Measurements from ENCODE around the gene HMGCR. TPM values are rescaled to one million over a fixed set of nuclear protein-coding genes. Genes with fewer than 3 reads are reported as not detected.

Gene HMGCR
- total and polyA plus RNA-seq, 9 of the 15 experiments (the other 6 are each of a cell fraction or from before 2014, with no cell fraction given) = 29.5 to 155 (median 61.5) TPM

DNA sequence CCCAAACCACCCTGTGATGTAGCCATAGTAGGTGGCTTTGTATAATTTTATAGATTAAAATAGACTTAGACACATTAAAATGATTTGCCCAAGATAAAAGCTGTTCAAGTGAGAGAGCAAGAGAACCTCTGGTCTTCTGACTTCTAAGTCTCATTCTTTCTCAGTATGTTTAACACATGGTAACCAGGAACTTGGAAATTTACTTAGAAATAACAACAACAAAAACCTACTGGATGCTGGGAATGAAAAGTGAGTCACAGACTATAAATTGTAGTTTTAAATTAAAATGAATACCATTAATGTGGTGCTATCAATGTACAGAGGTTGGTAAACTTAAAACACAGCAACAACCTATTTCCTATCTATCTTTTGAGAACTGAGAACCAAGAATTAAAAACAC is 30.4 kb downstream of the HMGCR start:
- no peak for TF ChIP-seq ZNF57 (CRISPR knock-in tag; IDR thresholded peaks at IDR 0.05)
- TF ChIP-seq, protein P1, sequence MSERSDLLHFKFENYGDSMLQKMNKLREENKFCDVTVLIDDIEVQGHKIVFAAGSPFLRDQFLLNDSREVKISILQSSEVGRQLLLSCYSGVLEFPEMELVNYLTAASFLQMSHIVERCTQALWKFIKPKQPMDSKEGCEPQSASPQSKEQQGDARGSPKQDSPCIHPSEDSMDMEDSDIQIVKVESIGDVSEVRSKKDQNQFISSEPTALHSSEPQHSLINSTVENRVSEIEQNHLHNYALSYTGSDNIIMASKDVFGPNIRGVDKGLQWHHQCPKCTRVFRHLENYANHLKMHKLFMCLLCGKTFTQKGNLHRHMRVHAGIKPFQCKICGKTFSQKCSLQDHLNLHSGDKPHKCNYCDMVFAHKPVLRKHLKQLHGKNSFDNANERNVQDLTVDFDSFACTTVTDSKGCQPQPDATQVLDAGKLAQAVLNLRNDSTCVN (CRISPR knock-in tag; IDR thresholded peaks at IDR 0.05) = no peak
- TF ChIP-seq BCOR (IDR thresholded peaks at IDR 0.05) = no peak
- TF ChIP-seq NFXL1 (CRISPR knock-in tag; IDR thresholded peaks at IDR 0.05) = no peak
- TF ChIP-seq, protein P2, sequence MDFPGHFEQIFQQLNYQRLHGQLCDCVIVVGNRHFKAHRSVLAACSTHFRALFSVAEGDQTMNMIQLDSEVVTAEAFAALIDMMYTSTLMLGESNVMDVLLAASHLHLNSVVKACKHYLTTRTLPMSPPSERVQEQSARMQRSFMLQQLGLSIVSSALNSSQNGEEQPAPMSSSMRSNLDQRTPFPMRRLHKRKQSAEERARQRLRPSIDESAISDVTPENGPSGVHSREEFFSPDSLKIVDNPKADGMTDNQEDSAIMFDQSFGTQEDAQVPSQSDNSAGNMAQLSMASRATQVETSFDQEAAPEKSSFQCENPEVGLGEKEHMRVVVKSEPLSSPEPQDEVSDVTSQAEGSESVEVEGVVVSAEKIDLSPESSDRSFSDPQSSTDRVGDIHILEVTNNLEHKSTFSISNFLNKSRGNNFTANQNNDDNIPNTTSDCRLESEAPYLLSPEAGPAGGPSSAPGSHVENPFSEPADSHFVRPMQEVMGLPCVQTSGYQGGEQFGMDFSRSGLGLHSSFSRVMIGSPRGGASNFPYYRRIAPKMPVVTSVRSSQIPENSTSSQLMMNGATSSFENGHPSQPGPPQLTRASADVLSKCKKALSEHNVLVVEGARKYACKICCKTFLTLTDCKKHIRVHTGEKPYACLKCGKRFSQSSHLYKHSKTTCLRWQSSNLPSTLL (IDR thresholded peaks at IDR 0.05) = no peak
- TF ChIP-seq, protein P3, sequence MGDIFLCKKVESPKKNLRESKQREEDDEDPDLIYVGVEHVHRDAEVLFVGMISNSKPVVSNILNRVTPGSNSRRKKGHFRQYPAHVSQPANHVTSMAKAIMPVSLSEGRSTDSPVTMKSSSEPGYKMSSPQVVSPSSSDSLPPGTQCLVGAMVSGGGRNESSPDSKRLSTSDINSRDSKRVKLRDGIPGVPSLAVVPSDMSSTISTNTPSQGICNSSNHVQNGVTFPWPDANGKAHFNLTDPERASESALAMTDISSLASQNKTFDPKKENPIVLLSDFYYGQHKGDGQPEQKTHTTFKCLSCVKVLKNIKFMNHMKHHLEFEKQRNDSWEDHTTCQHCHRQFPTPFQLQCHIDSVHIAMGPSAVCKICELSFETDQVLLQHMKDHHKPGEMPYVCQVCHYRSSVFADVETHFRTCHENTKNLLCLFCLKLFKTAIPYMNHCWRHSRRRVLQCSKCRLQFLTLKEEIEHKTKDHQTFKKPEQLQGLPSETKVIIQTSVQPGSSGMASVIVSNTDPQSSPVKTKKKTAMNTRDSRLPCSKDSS (IDR thresholded peaks at IDR 0.05; ENCODE audit: low read depth, partially characterized antibody) = no peak
- TF ChIP-seq, protein P4, sequence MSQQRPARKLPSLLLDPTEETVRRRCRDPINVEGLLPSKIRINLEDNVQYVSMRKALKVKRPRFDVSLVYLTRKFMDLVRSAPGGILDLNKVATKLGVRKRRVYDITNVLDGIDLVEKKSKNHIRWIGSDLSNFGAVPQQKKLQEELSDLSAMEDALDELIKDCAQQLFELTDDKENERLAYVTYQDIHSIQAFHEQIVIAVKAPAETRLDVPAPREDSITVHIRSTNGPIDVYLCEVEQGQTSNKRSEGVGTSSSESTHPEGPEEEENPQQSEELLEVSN (IDR thresholded peaks at IDR 0.05; ENCODE audit: borderline replicate concordance in 1 of 2, extremely low read depth in 1 of 2, insufficient read depth in 1 of 2, insufficient read length in 1 of 2, low read depth in 1 of 2, low read length in 1 of 2, poor library complexity in 1 of 2, severe bottlenecking in 1 of 2) = no peak
- TF ChIP-seq, protein P5, sequence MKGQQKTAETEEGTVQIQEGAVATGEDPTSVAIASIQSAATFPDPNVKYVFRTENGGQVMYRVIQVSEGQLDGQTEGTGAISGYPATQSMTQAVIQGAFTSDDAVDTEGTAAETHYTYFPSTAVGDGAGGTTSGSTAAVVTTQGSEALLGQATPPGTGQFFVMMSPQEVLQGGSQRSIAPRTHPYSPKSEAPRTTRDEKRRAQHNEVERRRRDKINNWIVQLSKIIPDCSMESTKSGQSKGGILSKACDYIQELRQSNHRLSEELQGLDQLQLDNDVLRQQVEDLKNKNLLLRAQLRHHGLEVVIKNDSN (CRISPR knock-in tag; IDR thresholded peaks at IDR 0.05) = no peak
- TF ChIP-seq TRIM28 (IDR thresholded peaks at IDR 0.05) = no peak
- intact Hi-C loops (cut with micrococcal nuclease) = loop anchor here (10.0 kb wide), 1 partner anchor 297 kb away; no protein-coding TSS in a partner anchor
- Histone ChIP-seq H3K9ac (ENCODE audit: insufficient read depth in 1 of 2, low read depth in 2 of 2, low read length in 2 of 2) (no peak overlapping the region), H3K4me2 (ENCODE audit: insufficient read depth, low read length) (no peak overlapping the region), H3K79me2 (ENCODE audit: control insufficient read depth, insufficient read depth, low read length) (no peaks in the 10 kb centered on the region), H2AFZ (ENCODE audit: low read depth, low read length) (no peak overlapping the region), H3K27me3 (ENCODE audit: control insufficient read depth in 2 of 2, insufficient read depth in 2 of 2, low read length in 2 of 2) (no peaks in the 10 kb centered on the region), H3K9me3 (replicated peaks; ENCODE audit: control insufficient read depth, insufficient read depth, low read depth, low read length) (no peaks in the 10 kb centered on the region), H3K36me3 (ENCODE audit: control insufficient read depth, insufficient read depth, low read length) (peaks cover 6% of the 10 kb centered on the region; the same call in 1 of the 3 replicates), H3K4me3 (no peak overlapping the region), H4K20me1 (replicated peaks; ENCODE audit: control insufficient read depth, insufficient read depth, low read length) (no peaks in the 10 kb centered on the region), H3K4me1 (replicated peaks in 1 of 2; ENCODE audit: control insufficient read depth in 2 of 2, insufficient read depth in 2 of 2, low read length in 2 of 2) (peaks cover 0 to 3% of the 10 kb centered on the region in 2 experiments; a peak in 1 of 5 replicates), H3K9me1 (ENCODE audit: control insufficient read depth, insufficient read depth, low read length) (no peaks in the 10 kb centered on the region), H3K27ac (ENCODE audit: extremely low read depth, low read depth, low read length) (no peak overlapping the region)
- no TSS peak for BruUV-seq (replicated peaks)
- ATAC-seq (no peak), DNase-seq (ENCODE audit: extremely low read depth in 1 of 4, low spot score in 3 of 4) (no peak), FAIRE-seq (no peak)
- CTCF ChIA-PET (ENCODE audit: low intra/inter-chr PET ratio) = no interaction called here
- in situ Hi-C loops (cut with MboI) = no loop called here
- POLR2A ChIA-PET = interaction anchor here (0.8 to 1.3 kb wide), 2 partner anchors 12 to 618 kb away, joined by 4 to 7 read pairs; no protein-coding TSS in a partner anchor

Data from K562 (cell line).